HepG2 (cell line): Measurements from ENCODE around the gene SQSTM1. TPM values are rescaled to one million over a fixed set of nuclear protein-coding genes. Genes with fewer than 3 reads are reported as not detected.

Experiments
- ARNTL ChIP-seq: sonication (generic); formaldehyde crosslinking; IDR thresholded peaks from 2 replicates; pipeline ENCODE4 v1.4.0; 2020; ENCODE audit warnings: mild to moderate bottlenecking, missing genetic modification reagents
- CEBPZ ChIP-seq: IDR thresholded peaks from 2 replicates; pipeline ENCODE4 v1.6.1; 2012; ENCODE audit warnings: low read length, improper control_type of control experiment
- NR3C1 ChIP-seq: sonication (generic); formaldehyde crosslinking; IDR thresholded peaks from 2 replicates; pipeline ENCODE4 v1.4.0; 2020; ENCODE audit warnings: missing genetic modification reagents
- POLR2AphosphoS5 ChIP-seq: IDR thresholded peaks from 2 replicates; pipeline ENCODE4 v1.6.1; 2012; ENCODE audit warnings: low read depth, low read length
- RFX3 ChIP-seq: IDR thresholded peaks from 2 replicates; pipeline ENCODE4 v1.6.1; 2016; ENCODE audit warnings: missing biosample characterization, missing genetic modification reagents
- SIN3B ChIP-seq: fragments of 150-350 bp; IDR thresholded peaks from 2 replicates; pipeline ENCODE4 v1.6.1; 2014; ENCODE audit warnings: low read length
- TARDBP ChIP-seq: sonication (generic); formaldehyde crosslinking; IDR thresholded peaks from 2 replicates; pipeline ENCODE4 v1.8.0; 2022; ENCODE audit warnings: mild to moderate bottlenecking, missing genetic modification reagents
- THAP8 ChIP-seq: sonication (generic); formaldehyde crosslinking; IDR thresholded peaks from 2 replicates; pipeline ENCODE4 v1.5.1; 2020; ENCODE audit warnings: missing genetic modification reagents, mild to moderate bottlenecking, borderline replicate concordance
- YY1 ChIP-seq: IDR thresholded peaks from 2 replicates; pipeline ENCODE4 v1.6.1; 2011; ENCODE audit warnings: low read length, low read depth, moderate library complexity, mild to moderate bottlenecking; ENCODE audit not compliant: insufficient read depth, insufficient replicate concordance
- ZBTB37 ChIP-seq: sonication (generic); formaldehyde crosslinking; IDR thresholded peaks from 2 replicates; pipeline ENCODE4 v1.4.0; 2020; ENCODE audit warnings: mild to moderate bottlenecking, missing genetic modification reagents
- ZNF17 ChIP-seq: sonication (generic); formaldehyde crosslinking; IDR thresholded peaks from 2 replicates; pipeline ENCODE4 v1.5.0; 2020; ENCODE audit warnings: mild to moderate bottlenecking, missing genetic modification reagents
- ZNF367 ChIP-seq: sonication (generic); formaldehyde crosslinking; IDR thresholded peaks from 2 replicates; pipeline ENCODE4 v1.4.0; 2020; ENCODE audit warnings: missing genetic modification reagents, borderline replicate concordance
- ZNF547 ChIP-seq: sonication (generic); formaldehyde crosslinking; IDR thresholded peaks from 2 replicates; pipeline ENCODE4 v1.5.1; 2020; ENCODE audit warnings: mild to moderate bottlenecking, missing genetic modification reagents
- ZNF773 ChIP-seq: sonication (generic); formaldehyde crosslinking; IDR thresholded peaks from 2 replicates; pipeline ENCODE4 v1.4.0; 2020; ENCODE audit warnings: missing genetic modification reagents, borderline replicate concordance
- ZNF780A ChIP-seq: sonication (generic); formaldehyde crosslinking; IDR thresholded peaks from 2 replicates; pipeline ENCODE4 v1.8.0; 2022; ENCODE audit warnings: mild to moderate bottlenecking, missing genetic modification reagents, moderate library complexity
- ZNF782 ChIP-seq: sonication (generic); formaldehyde crosslinking; IDR thresholded peaks from 2 replicates; pipeline ENCODE4 v1.4.0; 2020; ENCODE audit warnings: missing genetic modification reagents, mild to moderate bottlenecking, borderline replicate concordance
- ZSCAN21 ChIP-seq: sonication (generic); formaldehyde crosslinking; IDR thresholded peaks from 2 replicates; pipeline ENCODE4 v1.8.0; 2022; ENCODE audit warnings: mild to moderate bottlenecking, missing genetic modification reagents, moderate library complexity, borderline replicate concordance
- ZSCAN31 ChIP-seq: sonication (generic); formaldehyde crosslinking; IDR thresholded peaks from 2 replicates; pipeline ENCODE4 v1.5.0; 2020; ENCODE audit warnings: low read depth, mild to moderate bottlenecking, missing genetic modification reagents
- polyA plus RNA-seq, 8 experiments: library from polyadenylated mRNA; depleted of rRNA in 3 of 8; stranded (reverse) in 7 of 8; unstranded in 1 of 8; fragments of >200 nt; fragmentation: Illumina TruSeq in 4 of 8; extraction: Trizol in 4 of 8; gene quantifications; 2 replicates each; pipeline versions ENCODE4 v1.2.1 to v1.2.3, GENCODE V29; 2011 to 2016; ENCODE audit warnings: low read depth in 4 of 8, missing spikeins in 1 of 8, mixed read lengths in 1 of 8; ENCODE audit not compliant: insufficient read depth in 1 of 8
- total RNA-seq, 5 experiments: library from RNA; depleted of rRNA; stranded (reverse); fragments of >200 nt; fragmentation: Illumina TruSeq; extraction: Trizol; gene quantifications; 2 replicates each; pipeline ENCODE4 v1.2.3, GENCODE V29; 2016; ENCODE audit warnings: low read depth in 1 of 5
- TF ChIP-seq, protein P1 (sequence below), 2 experiments: sonication (generic) in 1 of 2; formaldehyde crosslinking in 1 of 2; IDR thresholded peaks; 2 replicates each; pipeline versions ENCODE4 v1.4.0 to v1.6.1; 2016 to 2020; ENCODE audit warnings: borderline replicate concordance in 1 of 2, low read depth in 1 of 2, mild to moderate bottlenecking in 1 of 2, missing genetic modification reagents in 1 of 2
- TF ChIP-seq, protein P2 (sequence below): sonication (generic); formaldehyde crosslinking; IDR thresholded peaks from 2 replicates; pipeline ENCODE4 v1.5.0; 2020; ENCODE audit warnings: missing genetic modification reagents, mild to moderate bottlenecking, borderline replicate concordance

SQSTM1 gene
- total and polyA plus RNA-seq, 2 of the 13 experiments (the other 11 are each of a cell fraction or from before 2014, with no cell fraction given): 90.9 to 160 TPM

- TF ChIP-seq, protein P1, sequence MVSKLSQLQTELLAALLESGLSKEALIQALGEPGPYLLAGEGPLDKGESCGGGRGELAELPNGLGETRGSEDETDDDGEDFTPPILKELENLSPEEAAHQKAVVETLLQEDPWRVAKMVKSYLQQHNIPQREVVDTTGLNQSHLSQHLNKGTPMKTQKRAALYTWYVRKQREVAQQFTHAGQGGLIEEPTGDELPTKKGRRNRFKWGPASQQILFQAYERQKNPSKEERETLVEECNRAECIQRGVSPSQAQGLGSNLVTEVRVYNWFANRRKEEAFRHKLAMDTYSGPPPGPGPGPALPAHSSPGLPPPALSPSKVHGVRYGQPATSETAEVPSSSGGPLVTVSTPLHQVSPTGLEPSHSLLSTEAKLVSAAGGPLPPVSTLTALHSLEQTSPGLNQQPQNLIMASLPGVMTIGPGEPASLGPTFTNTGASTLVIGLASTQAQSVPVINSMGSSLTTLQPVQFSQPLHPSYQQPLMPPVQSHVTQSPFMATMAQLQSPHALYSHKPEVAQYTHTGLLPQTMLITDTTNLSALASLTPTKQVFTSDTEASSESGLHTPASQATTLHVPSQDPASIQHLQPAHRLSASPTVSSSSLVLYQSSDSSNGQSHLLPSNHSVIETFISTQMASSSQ (IDR thresholded peaks at IDR 0.05; ENCODE audit: low read depth): 0 out of 2 replicates have a peak, but pooled peaks have one; percentile 1
- TF ChIP-seq, protein P1 (CRISPR knock-in tag; IDR thresholded peaks at IDR 0.05; ENCODE audit: borderline replicate concordance): no peak
- no peak for TF ChIP-seq POLR2AphosphoS5
- TF ChIP-seq ZSCAN31 (CRISPR knock-in tag): no peak
- no peak for TF ChIP-seq CEBPZ
- no peak; the same call in 1 of the 2 replicates for TF ChIP-seq ZNF780A (CRISPR knock-in tag)
- no peak for TF ChIP-seq ZBTB37 (CRISPR knock-in tag)
- TF ChIP-seq, protein P2, sequence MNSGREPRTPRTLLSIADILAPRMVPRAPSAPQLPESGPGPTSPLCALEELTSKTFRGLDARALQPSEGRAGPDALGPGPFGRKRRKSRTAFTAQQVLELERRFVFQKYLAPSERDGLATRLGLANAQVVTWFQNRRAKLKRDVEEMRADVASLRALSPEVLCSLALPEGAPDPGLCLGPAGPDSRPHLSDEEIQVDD (CRISPR knock-in tag): no peak
- no peak for TF ChIP-seq ZNF17
- no peak for TF ChIP-seq TARDBP (CRISPR knock-in tag)
- TF ChIP-seq ZSCAN21: peak; percentile 12; the same call in 1 of the 2 replicates
- TF ChIP-seq RFX3 (CRISPR knock-in tag): no peak
- no peak for TF ChIP-seq ZNF782 (CRISPR knock-in tag)
- no peak for TF ChIP-seq YY1
- TF ChIP-seq ZNF367 (CRISPR knock-in tag): no peak
- TF ChIP-seq ZNF773 (CRISPR knock-in tag): no peak
- no peak for TF ChIP-seq ARNTL
- no peak for TF ChIP-seq SIN3B
- TF ChIP-seq ZNF547 (CRISPR knock-in tag): no peak
- no peak for TF ChIP-seq NR3C1
- TF ChIP-seq THAP8 (CRISPR knock-in tag): no peak
Observed at GRCh38 chr5:179820127-179820482, 600 bp upstream of the SQSTM1 start (continued).
